Central memory CD8-positive, alpha-beta T cell (primary cell): ENCODE results near the gene PIEZO2.

Source experiments
- ATAC-seq: fragments of 150-1000 bp; cut with Tn5 transposase; replicated peaks from 2 replicates; pipeline ENCODE4 v1.10.0; 2022; ENCODE audit warnings: mild to moderate bottlenecking, moderate FRiP score, moderate number of reproducible peaks; ENCODE audit not compliant: poor library complexity, severe bottlenecking; ENCODE audit errors: extremely low read depth
- DNase-seq, 2 donors: peaks; one replicate each; pipeline ENCODE4 v3.0.0; 2021; ENCODE audit warnings: low spot score in 2 of 2
- H3K27ac Mint-ChIP-seq: one replicate; pipeline ENCODE4 v1.8.0; 2022; ENCODE audit warnings: low read depth, mild to moderate bottlenecking, moderate library complexity, mixed read lengths
- H3K27me3 Mint-ChIP-seq: one replicate; pipeline ENCODE4 v1.8.0; 2022; ENCODE audit warnings: mixed read lengths
- H3K36me3 Mint-ChIP-seq: one replicate; pipeline ENCODE4 v1.8.0; 2022; ENCODE audit warnings: mild to moderate bottlenecking, moderate library complexity, mixed read lengths; ENCODE audit not compliant: insufficient read depth
- H3K4me1 Mint-ChIP-seq: one replicate; pipeline ENCODE4 v1.8.0; 2022; ENCODE audit warnings: mixed read lengths
- H3K4me3 Mint-ChIP-seq: one replicate; pipeline ENCODE4 v1.8.0; 2022; ENCODE audit warnings: mild to moderate bottlenecking, moderate library complexity, mixed read lengths
- H3K9me3 Mint-ChIP-seq: one replicate; pipeline ENCODE4 v1.8.0; 2022; ENCODE audit warnings: mixed read lengths

The PIEZO2 gene

GRCh38 chr18:10748641-10749040, 400.7 kb downstream of the PIEZO2 start:
- no peaks in the 10 kb centered on the region for H3K36me3 Mint-ChIP-seq
- no peaks in the 10 kb centered on the region for H3K4me1 Mint-ChIP-seq
- DNase-seq (no peak), ATAC-seq (no peak)
- H3K27ac Mint-ChIP-seq: no peak overlapping the region
- H3K27me3 Mint-ChIP-seq: no peaks in the 10 kb centered on the region
- H3K9me3 Mint-ChIP-seq: no peaks in the 10 kb centered on the region
- no peak overlapping the region for H3K4me3 Mint-ChIP-seq

GRCh38 chr18:10745971-10746370, 403.4 kb downstream of the PIEZO2 start:
- H3K4me1 Mint-ChIP-seq: no peaks in the 10 kb centered on the region
- H3K36me3 Mint-ChIP-seq: no peaks in the 10 kb centered on the region
- no peak for DNase-seq
- ATAC-seq: no peak
- H3K27ac Mint-ChIP-seq: no peak overlapping the region
- H3K9me3 Mint-ChIP-seq: no peaks in the 10 kb centered on the region
- no peaks in the 10 kb centered on the region for H3K27me3 Mint-ChIP-seq
- H3K4me3 Mint-ChIP-seq: no peak overlapping the region

- Mint-ChIP-seq H3K4me1 (no peaks in the 10 kb centered on the region), H3K27ac (no peak overlapping the region), H3K4me3 (no peak overlapping the region), H3K36me3 (no peaks in the 10 kb centered on the region), H3K27me3 (no peaks in the 10 kb centered on the region), H3K9me3 (no peaks in the 10 kb centered on the region)
- no peak for ATAC-seq
- DNase-seq: no peak
Observed at GRCh38 chr18:10745219-10745618, 404.1 kb downstream of the PIEZO2 start.

- Mint-ChIP-seq H3K36me3 (no peaks in the 10 kb centered on the region), H3K27me3 (no peaks in the 10 kb centered on the region), H3K4me3 (no peak overlapping the region)
Observed at GRCh38 chr18:10743766-10744165, 405.6 kb downstream of the PIEZO2 start.

GRCh38 chr18:10739152-10739551, 410.2 kb downstream of the PIEZO2 start:
- no peaks in the 10 kb centered on the region for H3K4me1 Mint-ChIP-seq
- no peak overlapping the region for H3K4me3 Mint-ChIP-seq
- H3K9me3 Mint-ChIP-seq: no peaks in the 10 kb centered on the region
- H3K27ac Mint-ChIP-seq: no peak overlapping the region
- no peaks in the 10 kb centered on the region for H3K27me3 Mint-ChIP-seq
- DNase-seq (no peak), ATAC-seq (no peak)
- no peaks in the 10 kb centered on the region for H3K36me3 Mint-ChIP-seq

More at GRCh38 chr18:10743766-10744165, 405.6 kb downstream of the PIEZO2 start:
- Mint-ChIP-seq H3K27ac (no peak overlapping the region), H3K9me3 (no peaks in the 10 kb centered on the region), H3K4me1 (no peaks in the 10 kb centered on the region)
- ATAC-seq (no peak), DNase-seq (no peak)

- Mint-ChIP-seq H3K27ac (no peak overlapping the region), H3K36me3 (peaks cover 3% of the 10 kb centered on the region), H3K4me3 (no peak overlapping the region), H3K27me3 (no peaks in the 10 kb centered on the region), H3K9me3 (no peaks in the 10 kb centered on the region), H3K4me1 (no peaks in the 10 kb centered on the region)
- ATAC-seq: no peak
- no peak for DNase-seq
Observed at GRCh38 chr18:10736984-10737383, 412.4 kb downstream of the PIEZO2 start.

GRCh38 chr18:10732990-10733389, 416.4 kb downstream of the PIEZO2 start:
- H3K4me1 Mint-ChIP-seq: no peaks in the 10 kb centered on the region
- H3K27ac Mint-ChIP-seq: no peak overlapping the region
- ATAC-seq (no peak), DNase-seq (no peak)
- peaks cover 3% of the 10 kb centered on the region for H3K36me3 Mint-ChIP-seq
- H3K27me3 Mint-ChIP-seq: no peaks in the 10 kb centered on the region
- H3K4me3 Mint-ChIP-seq: no peak overlapping the region
- H3K9me3 Mint-ChIP-seq: no peaks in the 10 kb centered on the region

- Mint-ChIP-seq H3K9me3 (no peaks in the 10 kb centered on the region), H3K4me3 (no peak overlapping the region), H3K27ac (no peak overlapping the region), H3K27me3 (peaks cover 12% of the 10 kb centered on the region), H3K36me3 (no peaks in the 10 kb centered on the region), H3K4me1 (no peaks in the 10 kb centered on the region)
- no peak for ATAC-seq
- DNase-seq: no peak
Observed at GRCh38 chr18:10727477-10727876, 421.9 kb downstream of the PIEZO2 start.

- no peaks in the 10 kb centered on the region for H3K9me3 Mint-ChIP-seq
- H3K27ac Mint-ChIP-seq: no peak overlapping the region
- H3K4me1 Mint-ChIP-seq: no peaks in the 10 kb centered on the region
- no peak overlapping the region for H3K4me3 Mint-ChIP-seq
- ATAC-seq (no peak), DNase-seq (no peak)
- no peaks in the 10 kb centered on the region for H3K36me3 Mint-ChIP-seq
- peaks cover 15% of the 10 kb centered on the region for H3K27me3 Mint-ChIP-seq
Observed at GRCh38 chr18:10726198-10727068, 422.9 kb downstream of the PIEZO2 start.

GRCh38 chr18:10724666-10725065, 424.7 kb downstream of the PIEZO2 start:
- no peak for ATAC-seq
- peaks cover 20% of the 10 kb centered on the region for H3K27me3 Mint-ChIP-seq
- no peaks in the 10 kb centered on the region for H3K36me3 Mint-ChIP-seq
- no peak overlapping the region for H3K27ac Mint-ChIP-seq
- no peaks in the 10 kb centered on the region for H3K9me3 Mint-ChIP-seq
- no peak overlapping the region for H3K4me3 Mint-ChIP-seq
- H3K4me1 Mint-ChIP-seq: no peaks in the 10 kb centered on the region
- no peak for DNase-seq

GRCh38 chr18:10723496-10723895, 425.9 kb downstream of the PIEZO2 start:
- DNase-seq (no peak), ATAC-seq (no peak)
- Mint-ChIP-seq H3K4me1 (no peaks in the 10 kb centered on the region), H3K4me3 (no peak overlapping the region), H3K36me3 (no peaks in the 10 kb centered on the region), H3K27ac (no peak overlapping the region), H3K27me3 (peaks cover 20% of the 10 kb centered on the region), H3K9me3 (no peaks in the 10 kb centered on the region)

- H3K9me3 Mint-ChIP-seq: no peaks in the 10 kb centered on the region
- no peaks in the 10 kb centered on the region for H3K36me3 Mint-ChIP-seq
- DNase-seq: no peak
- peaks cover 28% of the 10 kb centered on the region for H3K27me3 Mint-ChIP-seq
- no peak overlapping the region for H3K27ac Mint-ChIP-seq
- no peak for ATAC-seq
- no peaks in the 10 kb centered on the region for H3K4me1 Mint-ChIP-seq
- no peak overlapping the region for H3K4me3 Mint-ChIP-seq
Observed at GRCh38 chr18:10718809-10719208, 430.6 kb downstream of the PIEZO2 start.

GRCh38 chr18:10715791-10716190, 433.6 kb downstream of the PIEZO2 start:
- H3K27ac Mint-ChIP-seq: no peak overlapping the region
- H3K4me1 Mint-ChIP-seq: no peaks in the 10 kb centered on the region
- H3K27me3 Mint-ChIP-seq: peaks cover 9% of the 10 kb centered on the region
- DNase-seq (no peak), ATAC-seq (no peak)
- no peaks in the 10 kb centered on the region for H3K9me3 Mint-ChIP-seq
- no peaks in the 10 kb centered on the region for H3K36me3 Mint-ChIP-seq
- H3K4me3 Mint-ChIP-seq: no peak overlapping the region
